ENCODE measurements around the gene ZNF581.

Gene ZNF581

GRCh38 chr19:55611300-55611982 is 32.0 kb upstream of the ZNF581 start:
- DNase-seq (ENCODE audit: low read depth, low spot score), result no peak

- no peak for DNase-seq (ENCODE audit: low read depth, low spot score)
Observed at GRCh38 chr19:55611983-55612645, 31.3 kb upstream of the ZNF581 start.

- no peak for DNase-seq (ENCODE audit: low read depth, low spot score)
Observed at GRCh38 chr19:55613396-55613795, 30.1 kb upstream of the ZNF581 start.

GRCh38 chr19:55613930-55614710 is 29.3 kb upstream of the ZNF581 start:
- no peak for DNase-seq (ENCODE audit: low read depth, low spot score)

- DNase-seq (ENCODE audit: low read depth, low spot score), result no peak
Observed at GRCh38 chr19:55614711-55615542, 28.5 kb upstream of the ZNF581 start.

- no peak for DNase-seq (ENCODE audit: low read depth, low spot score)
Observed at GRCh38 chr19:55615543-55616394, 27.7 kb upstream of the ZNF581 start.

GRCh38 chr19:55616395-55616875 is 27.0 kb upstream of the ZNF581 start:
- DNase-seq (ENCODE audit: low read depth, low spot score), result no peak

GRCh38 chr19:55617426-55617825 is 26.0 kb upstream of the ZNF581 start:
- DNase-seq (ENCODE audit: low read depth, low spot score), result no peak

- no peak for DNase-seq (ENCODE audit: low read depth, low spot score)
Observed at GRCh38 chr19:55618426-55618825, 25.0 kb upstream of the ZNF581 start.

- DNase-seq (ENCODE audit: low read depth, low spot score), result no peak
Observed at GRCh38 chr19:55619286-55619685, 24.2 kb upstream of the ZNF581 start.

GRCh38 chr19:55620410-55621204 is 22.8 kb upstream of the ZNF581 start:
- DNase-seq (ENCODE audit: low read depth, low spot score), result no peak

- DNase-seq (ENCODE audit: low read depth, low spot score), result no peak
Observed at GRCh38 chr19:55621205-55621672, 22.2 kb upstream of the ZNF581 start.

GRCh38 chr19:55621673-55622231 is 21.7 kb upstream of the ZNF581 start:
- DNase-seq (ENCODE audit: low read depth, low spot score), result no peak

GRCh38 chr19:55622242-55622969 is 21.0 kb upstream of the ZNF581 start:
- no peak for DNase-seq (ENCODE audit: low read depth, low spot score)

GRCh38 chr19:55623130-55623529 is 20.3 kb upstream of the ZNF581 start:
- DNase-seq (ENCODE audit: low read depth, low spot score), result no peak

- no peak for DNase-seq (ENCODE audit: low read depth, low spot score)
Observed at GRCh38 chr19:55623561-55623960, 19.9 kb upstream of the ZNF581 start.

- DNase-seq (ENCODE audit: low read depth, low spot score), result peak; percentile 83
Observed at GRCh38 chr19:55624109-55625003, 19.1 kb upstream of the ZNF581 start, which contains the start of gene ZNF784. Gene ZNF784, minus strand, starts transcription at chr19:55624566. Its CDS starts 5 bp downstream, at chr19:55624561.

GRCh38 chr19:55625004-55625326 is 18.5 kb upstream of the ZNF581 start:
- DNase-seq (ENCODE audit: low read depth, low spot score), result no peak
